HepG2 (cell line): ENCODE data around the gene TRIM28. TPM values are rescaled to one million over a fixed set of nuclear protein-coding genes. Genes with fewer than 3 reads are reported as not detected.

Experiments
- EZH2 ChIP-seq: conservative IDR thresholded peaks from 2 replicates; pipeline ENCODE4 v1.6.1; 2012; ENCODE audit warnings: mild to moderate bottlenecking, low read depth, low read length, moderate library complexity
- HDAC2 ChIP-seq: sonication (generic); formaldehyde crosslinking; IDR thresholded peaks from 2 replicates; pipeline ENCODE4 v1.4.0; 2020; ENCODE audit warnings: missing genetic modification reagents
- HNRNPK ChIP-seq: fragments of 200-400 bp; formaldehyde crosslinking; IDR thresholded peaks from 2 replicates; pipeline ENCODE4 v1.6.1; 2018; ENCODE audit warnings: low read length, low read depth, moderate library complexity, mild to moderate bottlenecking; ENCODE audit not compliant: poor library complexity, severe bottlenecking
- KAT7 ChIP-seq: IDR thresholded peaks from 2 replicates; pipeline ENCODE4 v1.6.1; 2018; ENCODE audit warnings: borderline replicate concordance, missing compliant biosample characterization
- KLF9 ChIP-seq: IDR thresholded peaks from 2 replicates; pipeline ENCODE4 v1.6.1; 2016; ENCODE audit warnings: low read depth
- MED1 ChIP-seq: sonication (generic); formaldehyde crosslinking; IDR thresholded peaks from 2 replicates; pipeline ENCODE4 v1.4.0; 2020; ENCODE audit warnings: missing genetic modification reagents
- MTF1 ChIP-seq: sonication (generic); formaldehyde crosslinking; IDR thresholded peaks from 2 replicates; pipeline ENCODE4 v1.5.0; 2020; ENCODE audit warnings: missing genetic modification reagents
- NRL ChIP-seq: sonication (generic); formaldehyde crosslinking; IDR thresholded peaks from 2 replicates; pipeline ENCODE4 v1.5.0; 2020; ENCODE audit warnings: missing genetic modification reagents, mild to moderate bottlenecking, moderate library complexity, borderline replicate concordance
- SALL1 ChIP-seq: sonication (generic); formaldehyde crosslinking; IDR thresholded peaks from 2 replicates; pipeline ENCODE4 v1.8.0; 2022; ENCODE audit warnings: mild to moderate bottlenecking, missing genetic modification reagents
- SNAI1 ChIP-seq: sonication (generic); formaldehyde crosslinking; IDR thresholded peaks from 2 replicates; pipeline ENCODE4 v1.5.0; 2020; ENCODE audit warnings: mild to moderate bottlenecking, missing genetic modification reagents, borderline replicate concordance
- SRSF1 ChIP-seq: fragments of 200-400 bp; formaldehyde crosslinking; optimal IDR thresholded peaks from 2 replicates; pipeline ENCODE3; 2017; ENCODE audit warnings: mild to moderate bottlenecking, low read depth, low read length, moderate library complexity
- XBP1 ChIP-seq: sonication (generic); formaldehyde crosslinking; IDR thresholded peaks from 2 replicates; pipeline ENCODE4 v1.5.0; 2020; ENCODE audit warnings: missing genetic modification reagents
- ZNF546 ChIP-seq: sonication (generic); formaldehyde crosslinking; conservative IDR thresholded peaks from 2 replicates; pipeline ENCODE4 v1.8.1; 2023; ENCODE audit warnings: mild to moderate bottlenecking, missing genetic modification reagents
- ZNF557 ChIP-seq: sonication (generic); formaldehyde crosslinking; IDR thresholded peaks from 2 replicates; pipeline ENCODE4 v1.4.0; 2020; ENCODE audit warnings: missing genetic modification reagents
- polyA plus RNA-seq, 8 experiments: library from polyadenylated mRNA; depleted of rRNA in 3 of 8; stranded (reverse) in 7 of 8; unstranded in 1 of 8; fragments of >200 nt; fragmentation: Illumina TruSeq in 4 of 8; extraction: Trizol in 4 of 8; gene quantifications; 2 replicates each; pipeline versions ENCODE4 v1.2.1 to v1.2.3, GENCODE V29; 2011 to 2016; ENCODE audit warnings: low read depth in 4 of 8, missing spikeins in 1 of 8, mixed read lengths in 1 of 8; ENCODE audit not compliant: insufficient read depth in 1 of 8
- total RNA-seq, 5 experiments: library from RNA; depleted of rRNA; stranded (reverse); fragments of >200 nt; fragmentation: Illumina TruSeq; extraction: Trizol; gene quantifications; 2 replicates each; pipeline ENCODE4 v1.2.3, GENCODE V29; 2016; ENCODE audit warnings: low read depth in 1 of 5
- TF ChIP-seq, protein P1 (sequence below): sonication (generic); formaldehyde crosslinking; IDR thresholded peaks from 2 replicates; pipeline ENCODE4 v1.4.0; 2020; ENCODE audit warnings: missing genetic modification reagents
- TF ChIP-seq, protein P2 (sequence below): sonication (generic); formaldehyde crosslinking; IDR thresholded peaks from 2 replicates; pipeline ENCODE4 v1.5.0; 2020; ENCODE audit warnings: missing genetic modification reagents
- TF ChIP-seq, protein P3 (sequence below): sonication (generic); formaldehyde crosslinking; conservative IDR thresholded peaks from 2 replicates; pipeline ENCODE4 v1.4.0; 2020; ENCODE audit warnings: missing genetic modification reagents
- TF ChIP-seq, protein P4 (sequence below): sonication (generic); formaldehyde crosslinking; IDR thresholded peaks from 2 replicates; pipeline ENCODE4 v1.4.0; 2020; ENCODE audit warnings: missing genetic modification reagents, low read depth, mild to moderate bottlenecking, borderline replicate concordance
- TF ChIP-seq, protein P5 (sequence below): sonication (generic); formaldehyde crosslinking; IDR thresholded peaks from 2 replicates; pipeline ENCODE4 v1.8.1; 2023; ENCODE audit warnings: mild to moderate bottlenecking, inconsistent platforms, moderate library complexity, missing genetic modification reagents, borderline replicate concordance

TRIM28 gene
- total and polyA plus RNA-seq, 2 of the 13 experiments (the other 11 are each of a cell fraction or from before 2014, with no cell fraction given) = 361 to 439 TPM

DNA sequence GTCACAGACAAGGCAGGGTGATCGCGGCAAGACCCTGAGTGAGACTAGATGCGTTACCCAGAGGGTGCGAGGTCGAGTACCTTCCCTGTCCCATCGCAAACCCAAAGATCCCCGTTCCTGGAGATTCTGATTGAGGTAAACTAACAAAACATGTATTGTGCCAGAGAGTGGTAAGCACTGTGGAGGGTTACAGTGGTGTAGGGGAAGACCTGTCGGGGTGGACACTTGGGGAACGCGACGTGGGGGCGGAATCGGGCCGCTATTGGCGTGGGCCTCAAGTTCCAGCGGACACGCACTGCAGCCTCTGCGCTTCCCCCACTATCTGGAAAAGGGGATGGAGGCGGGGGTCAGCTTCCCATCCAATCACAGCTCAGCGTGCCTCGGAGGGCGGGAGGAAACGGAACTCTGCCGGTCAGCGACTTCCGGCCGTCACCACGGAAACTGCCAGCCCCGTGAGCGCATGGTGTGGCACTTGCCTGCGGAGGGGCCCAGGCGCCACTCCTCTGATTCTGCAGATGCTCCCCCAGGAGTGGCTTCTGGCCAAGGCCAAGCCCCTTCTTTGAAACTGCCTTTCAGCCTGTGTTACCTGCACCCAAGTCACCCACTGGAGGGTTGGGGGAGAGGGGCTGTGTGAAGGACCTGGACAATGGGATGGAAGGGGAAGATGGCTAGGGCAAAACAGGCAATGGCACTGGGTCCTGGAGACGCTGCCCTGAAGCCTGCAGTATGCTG lies 15.6 kb downstream of the TRIM28 start (continued):
- TF ChIP-seq, protein P1, sequence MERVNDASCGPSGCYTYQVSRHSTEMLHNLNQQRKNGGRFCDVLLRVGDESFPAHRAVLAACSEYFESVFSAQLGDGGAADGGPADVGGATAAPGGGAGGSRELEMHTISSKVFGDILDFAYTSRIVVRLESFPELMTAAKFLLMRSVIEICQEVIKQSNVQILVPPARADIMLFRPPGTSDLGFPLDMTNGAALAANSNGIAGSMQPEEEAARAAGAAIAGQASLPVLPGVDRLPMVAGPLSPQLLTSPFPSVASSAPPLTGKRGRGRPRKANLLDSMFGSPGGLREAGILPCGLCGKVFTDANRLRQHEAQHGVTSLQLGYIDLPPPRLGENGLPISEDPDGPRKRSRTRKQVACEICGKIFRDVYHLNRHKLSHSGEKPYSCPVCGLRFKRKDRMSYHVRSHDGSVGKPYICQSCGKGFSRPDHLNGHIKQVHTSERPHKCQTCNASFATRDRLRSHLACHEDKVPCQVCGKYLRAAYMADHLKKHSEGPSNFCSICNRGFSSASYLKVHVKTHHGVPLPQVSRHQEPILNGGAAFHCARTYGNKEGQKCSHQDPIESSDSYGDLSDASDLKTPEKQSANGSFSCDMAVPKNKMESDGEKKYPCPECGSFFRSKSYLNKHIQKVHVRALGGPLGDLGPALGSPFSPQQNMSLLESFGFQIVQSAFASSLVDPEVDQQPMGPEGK (CRISPR knock-in tag) = peak; percentile 78
- TF ChIP-seq, protein P2, sequence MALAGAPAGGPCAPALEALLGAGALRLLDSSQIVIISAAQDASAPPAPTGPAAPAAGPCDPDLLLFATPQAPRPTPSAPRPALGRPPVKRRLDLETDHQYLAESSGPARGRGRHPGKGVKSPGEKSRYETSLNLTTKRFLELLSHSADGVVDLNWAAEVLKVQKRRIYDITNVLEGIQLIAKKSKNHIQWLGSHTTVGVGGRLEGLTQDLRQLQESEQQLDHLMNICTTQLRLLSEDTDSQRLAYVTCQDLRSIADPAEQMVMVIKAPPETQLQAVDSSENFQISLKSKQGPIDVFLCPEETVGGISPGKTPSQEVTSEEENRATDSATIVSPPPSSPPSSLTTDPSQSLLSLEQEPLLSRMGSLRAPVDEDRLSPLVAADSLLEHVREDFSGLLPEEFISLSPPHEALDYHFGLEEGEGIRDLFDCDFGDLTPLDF (CRISPR knock-in tag) = no peak; the same call in 1 of the 2 replicates
- TF ChIP-seq ZNF546 (CRISPR knock-in tag) (peak; percentile 6; the same call in 1 of the 2 replicates), MTF1 (no peak), SALL1 (CRISPR knock-in tag) (peak; percentile 86), HDAC2 (peak; percentile 27; the same call in 1 of the 2 replicates), SNAI1 (peak; percentile 23; the same call in 1 of the 2 replicates), ZNF557 (no peak), MED1 (CRISPR knock-in tag) (no peak), NRL (CRISPR knock-in tag) (peak; percentile 81), SRSF1 (peak; percentile 85), KLF9 (peak; percentile 58; the same call in 1 of the 2 replicates), XBP1 (CRISPR knock-in tag) (no peak), HNRNPK (no peak), EZH2 (no peak), KAT7 (CRISPR knock-in tag) (peak; percentile 53; the same call in 1 of the 2 replicates)
- TF ChIP-seq, protein P3, sequence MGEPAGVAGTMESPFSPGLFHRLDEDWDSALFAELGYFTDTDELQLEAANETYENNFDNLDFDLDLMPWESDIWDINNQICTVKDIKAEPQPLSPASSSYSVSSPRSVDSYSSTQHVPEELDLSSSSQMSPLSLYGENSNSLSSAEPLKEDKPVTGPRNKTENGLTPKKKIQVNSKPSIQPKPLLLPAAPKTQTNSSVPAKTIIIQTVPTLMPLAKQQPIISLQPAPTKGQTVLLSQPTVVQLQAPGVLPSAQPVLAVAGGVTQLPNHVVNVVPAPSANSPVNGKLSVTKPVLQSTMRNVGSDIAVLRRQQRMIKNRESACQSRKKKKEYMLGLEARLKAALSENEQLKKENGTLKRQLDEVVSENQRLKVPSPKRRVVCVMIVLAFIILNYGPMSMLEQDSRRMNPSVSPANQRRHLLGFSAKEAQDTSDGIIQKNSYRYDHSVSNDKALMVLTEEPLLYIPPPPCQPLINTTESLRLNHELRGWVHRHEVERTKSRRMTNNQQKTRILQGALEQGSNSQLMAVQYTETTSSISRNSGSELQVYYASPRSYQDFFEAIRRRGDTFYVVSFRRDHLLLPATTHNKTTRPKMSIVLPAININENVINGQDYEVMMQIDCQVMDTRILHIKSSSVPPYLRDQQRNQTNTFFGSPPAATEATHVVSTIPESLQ (CRISPR knock-in tag) = no peak
- TF ChIP-seq, protein P4, sequence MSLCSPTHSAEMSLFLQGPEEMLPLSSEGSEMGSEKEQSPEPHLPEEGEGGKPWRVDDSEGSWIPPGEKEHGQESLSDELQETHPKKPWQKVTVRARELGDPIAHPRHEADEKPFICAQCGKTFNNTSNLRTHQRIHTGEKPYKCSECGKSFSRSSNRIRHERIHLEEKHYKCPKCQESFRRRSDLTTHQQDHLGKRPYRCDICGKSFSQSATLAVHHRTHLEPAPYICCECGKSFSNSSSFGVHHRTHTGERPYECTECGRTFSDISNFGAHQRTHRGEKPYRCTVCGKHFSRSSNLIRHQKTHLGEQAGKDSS (CRISPR knock-in tag) = 0 out of 2 replicates have a peak, but pooled peaks have one; percentile 83
- TF ChIP-seq, protein P5, sequence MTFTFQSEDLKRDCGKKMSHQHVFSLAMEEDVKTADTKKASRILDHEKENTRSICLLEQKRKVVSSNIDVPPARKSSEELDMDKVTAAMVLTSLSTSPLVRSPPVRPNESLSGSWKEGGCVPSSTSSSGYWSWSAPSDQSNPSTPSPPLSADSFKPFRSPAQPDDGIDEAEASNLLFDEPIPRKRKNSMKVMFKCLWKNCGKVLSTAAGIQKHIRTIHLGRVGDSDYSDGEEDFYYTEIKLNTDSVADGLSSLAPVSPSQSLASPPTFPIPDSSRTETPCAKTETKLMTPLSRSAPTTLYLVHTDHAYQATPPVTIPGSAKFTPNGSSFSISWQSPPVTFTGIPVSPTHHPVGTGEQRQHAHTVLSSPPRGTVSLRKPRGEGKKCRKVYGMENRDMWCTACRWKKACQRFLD = no peak; the same call in 1 of the 2 replicates
